Measurements from ENCODE around the gene FBN1. TPM values are rescaled to one million over a fixed set of nuclear protein-coding genes. Genes with fewer than 3 reads are reported as not detected.

FBN1 gene
- total and polyA plus RNA-seq, 10 of the 15 experiments (the other 5 are each of a cell fraction or from before 2014, with no cell fraction given) = 2.2 to 15.3 (median 7.0) TPM

DNA sequence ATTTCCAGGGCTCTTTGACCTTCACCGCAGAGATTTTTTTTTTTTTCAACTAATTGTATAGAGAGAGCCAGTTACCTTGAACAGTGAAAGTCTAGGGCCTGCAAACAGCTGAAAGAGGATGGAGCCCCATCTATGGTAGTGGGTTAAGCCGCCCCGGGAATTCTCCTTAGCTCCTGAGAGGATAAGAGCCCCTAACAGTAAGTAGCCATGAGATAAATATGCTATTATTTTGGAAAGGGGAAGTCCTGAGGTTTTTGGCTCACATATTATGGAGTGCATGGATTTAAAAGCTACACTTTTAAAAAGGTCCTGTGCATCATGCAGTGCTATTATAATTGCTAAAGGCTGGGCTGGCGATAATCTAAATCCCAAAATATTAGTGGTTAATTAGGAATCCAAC, 115.0 kb downstream of the FBN1 start (continued):
- no peak for TF ChIP-seq NR2F1 (conservative IDR thresholded peaks at IDR 0.05)
- no peak for TF ChIP-seq POLR2AphosphoS2 (IDR thresholded peaks at IDR 0.05; ENCODE audit: low read depth, low read length)
- no peak for TF ChIP-seq SUPT20H (IDR thresholded peaks at IDR 0.05; ENCODE audit: borderline replicate concordance, control insufficient read depth, low read depth, low read length)

DNA sequence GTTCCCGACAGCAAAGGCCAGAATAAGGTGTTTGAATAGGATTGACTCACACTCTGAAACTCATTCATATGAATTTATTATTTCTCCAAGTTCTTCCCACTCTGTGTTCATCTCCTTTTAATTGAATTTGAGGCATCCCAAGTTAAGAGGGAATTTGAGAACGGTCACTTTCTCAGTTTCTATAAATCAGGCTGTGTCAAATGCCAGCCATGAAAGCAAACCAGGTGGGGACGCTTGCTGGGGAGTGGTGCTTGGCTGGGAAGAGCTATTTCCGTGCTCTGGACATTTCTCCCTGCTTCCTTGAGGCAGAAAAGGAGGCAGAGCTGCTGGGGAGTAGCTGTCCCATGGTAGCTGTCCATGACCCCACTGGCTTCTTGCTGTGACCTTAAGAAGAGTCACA, 116.6 kb downstream of the FBN1 start:
- Histone ChIP-seq H3K4me2 (ENCODE audit: control insufficient read depth, insufficient read depth) (no peak overlapping the region), H4K20me1 (ENCODE audit: control insufficient read depth, insufficient read depth) (no peaks in the 10 kb centered on the region), H3K9ac (ENCODE audit: control insufficient read depth, insufficient read depth, low read length) (no peak overlapping the region), H3K27me3 (replicated peaks in 1 of 2; ENCODE audit: control insufficient read depth in 2 of 2, insufficient read depth in 2 of 2, low read length in 1 of 2) (no peaks in the 10 kb centered on the region), H2AFZ (ENCODE audit: control insufficient read depth, low read depth, low read length) (no peak overlapping the region), H3K27ac (ENCODE audit: control insufficient read depth, insufficient read depth) (no peak overlapping the region), H3K9me3 (replicated peaks; ENCODE audit: control insufficient read depth, insufficient read depth, low read length) (no peaks in the 10 kb centered on the region), H3K4me3 (no peak overlapping the region), H3K4me1 (ENCODE audit: control insufficient read depth, insufficient read depth, low read length) (no peaks in the 10 kb centered on the region), H3K79me2 (ENCODE audit: control insufficient read depth, insufficient read depth, low read length) (no peaks in the 10 kb centered on the region), H3K36me3 (ENCODE audit: control insufficient read depth in 2 of 2, insufficient read depth in 2 of 2, low read length in 1 of 2) (no peaks in the 10 kb centered on the region)
- SMC1A ChIA-PET (ENCODE audit: uncharacterized antibody, unreplicated experiment) = interaction anchor here (0.8 to 2.1 kb wide), 2 partner anchors 66 to 99 kb away, joined by 3 to 5 read pairs; no protein-coding TSS in a partner anchor
- BruUV-seq (replicated peaks) = no TSS peak
- POLR2A ChIA-PET = no interaction called here
- RAD21 ChIA-PET (ENCODE audit: unreplicated experiment) = interaction anchor here (1.1 kb wide), 1 partner anchor 30 kb away, joined by 4 read pairs; no protein-coding TSS in a partner anchor
- intact Hi-C loops (cut with micrococcal nuclease; ENCODE audit: unreplicated experiment) (no loop called here), in situ Hi-C loops (cut with MboI) (no loop called here)
- CTCF ChIA-PET = interaction anchor here (1.7 kb wide), 1 partner anchor 21 kb away, joined by 4 read pairs; no protein-coding TSS in a partner anchor
- no peak for DNase-seq (ENCODE audit: low read depth, low spot score)
- 63% methylated on average over 4 of the region's 4 CpGs for WGBS (ENCODE audit: insufficient coverage, insufficient replicate concordance, low lambda C conversion rate, missing lambda C conversion rate)
- ATAC-seq = no peak
- no peak for FAIRE-seq
- TF ChIP-seq ZNF622 (IDR thresholded peaks at IDR 0.05) (no peak), SMAD1 (IDR thresholded peaks at IDR 0.05; ENCODE audit: low read depth, partially characterized antibody) (no peak), KDM1A (IDR thresholded peaks at IDR 0.05; ENCODE audit: borderline replicate concordance) (no peak), RCOR1 (conservative IDR thresholded peaks at IDR 0.05; ENCODE audit: low read depth, low read length) (no peak), SIX5 (IDR thresholded peaks at IDR 0.05; ENCODE audit: low read depth, low read length, severe bottlenecking) (no peak), TBL1XR1 (IDR thresholded peaks at IDR 0.05; ENCODE audit: low read depth, low read length) (no peak), CHD1 (IDR thresholded peaks at IDR 0.05; ENCODE audit: low read depth, low read length) (no peak), WRNIP1 (IDR thresholded peaks at IDR 0.05; ENCODE audit: borderline replicate concordance, low read depth, low read length) (no peak), CREB1 (IDR thresholded peaks at IDR 0.05; ENCODE audit: low read depth) (no peak), NBN (IDR thresholded peaks at IDR 0.05) (no peak), BACH1 (IDR thresholded peaks at IDR 0.05; ENCODE audit: borderline replicate concordance) (no peak), MTA3 (IDR thresholded peaks at IDR 0.05; ENCODE audit: borderline replicate concordance, low read length) (no peak), EZH2 (IDR thresholded peaks at IDR 0.05; ENCODE audit: borderline replicate concordance, control insufficient read depth, low read depth, low read length) (no peak), IKZF2 (IDR thresholded peaks at IDR 0.05) (no peak), FOS (IDR thresholded peaks at IDR 0.05; ENCODE audit: borderline replicate concordance, extremely low read depth, insufficient read length) (no peak)
- TF ChIP-seq, protein P1, sequence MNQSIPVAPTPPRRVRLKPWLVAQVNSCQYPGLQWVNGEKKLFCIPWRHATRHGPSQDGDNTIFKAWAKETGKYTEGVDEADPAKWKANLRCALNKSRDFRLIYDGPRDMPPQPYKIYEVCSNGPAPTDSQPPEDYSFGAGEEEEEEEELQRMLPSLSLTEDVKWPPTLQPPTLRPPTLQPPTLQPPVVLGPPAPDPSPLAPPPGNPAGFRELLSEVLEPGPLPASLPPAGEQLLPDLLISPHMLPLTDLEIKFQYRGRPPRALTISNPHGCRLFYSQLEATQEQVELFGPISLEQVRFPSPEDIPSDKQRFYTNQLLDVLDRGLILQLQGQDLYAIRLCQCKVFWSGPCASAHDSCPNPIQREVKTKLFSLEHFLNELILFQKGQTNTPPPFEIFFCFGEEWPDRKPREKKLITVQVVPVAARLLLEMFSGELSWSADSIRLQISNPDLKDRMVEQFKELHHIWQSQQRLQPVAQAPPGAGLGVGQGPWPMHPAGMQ (IDR thresholded peaks at IDR 0.05; ENCODE audit: borderline replicate concordance) = no peak
- TF ChIP-seq, protein P2, sequence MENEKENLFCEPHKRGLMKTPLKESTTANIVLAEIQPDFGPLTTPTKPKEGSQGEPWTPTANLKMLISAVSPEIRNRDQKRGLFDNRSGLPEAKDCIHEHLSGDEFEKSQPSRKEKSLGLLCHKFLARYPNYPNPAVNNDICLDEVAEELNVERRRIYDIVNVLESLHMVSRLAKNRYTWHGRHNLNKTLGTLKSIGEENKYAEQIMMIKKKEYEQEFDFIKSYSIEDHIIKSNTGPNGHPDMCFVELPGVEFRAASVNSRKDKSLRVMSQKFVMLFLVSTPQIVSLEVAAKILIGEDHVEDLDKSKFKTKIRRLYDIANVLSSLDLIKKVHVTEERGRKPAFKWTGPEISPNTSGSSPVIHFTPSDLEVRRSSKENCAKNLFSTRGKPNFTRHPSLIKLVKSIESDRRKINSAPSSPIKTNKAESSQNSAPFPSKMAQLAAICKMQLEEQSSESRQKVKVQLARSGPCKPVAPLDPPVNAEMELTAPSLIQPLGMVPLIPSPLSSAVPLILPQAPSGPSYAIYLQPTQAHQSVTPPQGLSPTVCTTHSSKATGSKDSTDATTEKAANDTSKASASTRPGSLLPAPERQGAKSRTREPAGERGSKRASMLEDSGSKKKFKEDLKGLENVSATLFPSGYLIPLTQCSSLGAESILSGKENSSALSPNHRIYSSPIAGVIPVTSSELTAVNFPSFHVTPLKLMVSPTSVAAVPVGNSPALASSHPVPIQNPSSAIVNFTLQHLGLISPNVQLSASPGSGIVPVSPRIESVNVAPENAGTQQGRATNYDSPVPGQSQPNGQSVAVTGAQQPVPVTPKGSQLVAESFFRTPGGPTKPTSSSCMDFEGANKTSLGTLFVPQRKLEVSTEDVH (IDR thresholded peaks at IDR 0.05; ENCODE audit: low read depth, partially characterized antibody) = no peak
- TF ChIP-seq, protein P3, sequence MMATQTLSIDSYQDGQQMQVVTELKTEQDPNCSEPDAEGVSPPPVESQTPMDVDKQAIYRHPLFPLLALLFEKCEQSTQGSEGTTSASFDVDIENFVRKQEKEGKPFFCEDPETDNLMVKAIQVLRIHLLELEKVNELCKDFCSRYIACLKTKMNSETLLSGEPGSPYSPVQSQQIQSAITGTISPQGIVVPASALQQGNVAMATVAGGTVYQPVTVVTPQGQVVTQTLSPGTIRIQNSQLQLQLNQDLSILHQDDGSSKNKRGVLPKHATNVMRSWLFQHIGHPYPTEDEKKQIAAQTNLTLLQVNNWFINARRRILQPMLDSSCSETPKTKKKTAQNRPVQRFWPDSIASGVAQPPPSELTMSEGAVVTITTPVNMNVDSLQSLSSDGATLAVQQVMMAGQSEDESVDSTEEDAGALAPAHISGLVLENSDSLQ (IDR thresholded peaks at IDR 0.05) = no peak
